ENCODE results near the gene NFIA.

DNA sequence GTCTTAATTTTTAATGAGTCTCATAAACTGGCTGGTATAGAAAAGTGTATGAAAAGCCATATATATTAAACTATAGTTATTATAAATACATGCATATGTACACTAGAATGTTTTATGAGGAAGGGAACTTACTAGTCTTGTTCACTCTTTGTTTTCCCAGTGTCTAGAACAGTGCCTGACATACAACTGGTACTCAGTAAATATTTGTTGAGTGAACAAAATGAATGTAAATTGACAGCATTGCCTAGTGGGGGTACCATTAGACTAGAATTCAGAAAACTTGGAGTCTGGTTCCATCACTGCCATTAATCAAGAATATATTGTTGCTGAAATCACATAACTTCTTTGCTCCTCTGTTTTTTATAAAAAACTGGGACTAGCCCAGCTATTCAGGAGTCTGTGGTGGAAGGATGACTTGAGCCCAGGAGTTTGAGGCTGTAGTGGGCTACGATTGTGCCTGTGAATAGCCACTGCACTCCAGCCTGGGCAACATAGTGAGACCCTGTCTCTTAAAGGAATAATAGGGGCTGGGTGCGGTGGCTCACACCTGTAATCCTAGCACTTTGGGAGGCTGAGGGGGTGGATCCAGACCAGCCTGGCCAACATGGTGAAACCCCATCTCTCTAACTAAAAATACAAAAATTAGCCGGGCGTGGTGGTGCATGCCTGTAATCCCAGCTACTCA is 51.1 kb downstream of the NFIA start:
- TF ChIP-seq EZH2 (IDR thresholded peaks at IDR 0.05; ENCODE audit: low read length, missing control alignments), result no peak
- TF ChIP-seq, protein P1, sequence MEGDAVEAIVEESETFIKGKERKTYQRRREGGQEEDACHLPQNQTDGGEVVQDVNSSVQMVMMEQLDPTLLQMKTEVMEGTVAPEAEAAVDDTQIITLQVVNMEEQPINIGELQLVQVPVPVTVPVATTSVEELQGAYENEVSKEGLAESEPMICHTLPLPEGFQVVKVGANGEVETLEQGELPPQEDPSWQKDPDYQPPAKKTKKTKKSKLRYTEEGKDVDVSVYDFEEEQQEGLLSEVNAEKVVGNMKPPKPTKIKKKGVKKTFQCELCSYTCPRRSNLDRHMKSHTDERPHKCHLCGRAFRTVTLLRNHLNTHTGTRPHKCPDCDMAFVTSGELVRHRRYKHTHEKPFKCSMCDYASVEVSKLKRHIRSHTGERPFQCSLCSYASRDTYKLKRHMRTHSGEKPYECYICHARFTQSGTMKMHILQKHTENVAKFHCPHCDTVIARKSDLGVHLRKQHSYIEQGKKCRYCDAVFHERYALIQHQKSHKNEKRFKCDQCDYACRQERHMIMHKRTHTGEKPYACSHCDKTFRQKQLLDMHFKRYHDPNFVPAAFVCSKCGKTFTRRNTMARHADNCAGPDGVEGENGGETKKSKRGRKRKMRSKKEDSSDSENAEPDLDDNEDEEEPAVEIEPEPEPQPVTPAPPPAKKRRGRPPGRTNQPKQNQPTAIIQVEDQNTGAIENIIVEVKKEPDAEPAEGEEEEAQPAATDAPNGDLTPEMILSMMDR (conservative IDR thresholded peaks at IDR 0.05 in 1 of 2, IDR thresholded peaks at IDR 0.05 in 1 of 2; ENCODE audit: low read depth in 1 of 2, low read length in 2 of 2), result no peak

Measured in fibroblast of lung (primary cell).